Stromal cell of bone marrow (primary cell): ENCODE measurements around the gene TAS2R10.

Experiments
- DNase-seq: peaks from one replicate; pipeline ENCODE4 v3.0.0-alpha.2; 2012; ENCODE audit warnings: low read depth

TAS2R10 gene

DNA sequence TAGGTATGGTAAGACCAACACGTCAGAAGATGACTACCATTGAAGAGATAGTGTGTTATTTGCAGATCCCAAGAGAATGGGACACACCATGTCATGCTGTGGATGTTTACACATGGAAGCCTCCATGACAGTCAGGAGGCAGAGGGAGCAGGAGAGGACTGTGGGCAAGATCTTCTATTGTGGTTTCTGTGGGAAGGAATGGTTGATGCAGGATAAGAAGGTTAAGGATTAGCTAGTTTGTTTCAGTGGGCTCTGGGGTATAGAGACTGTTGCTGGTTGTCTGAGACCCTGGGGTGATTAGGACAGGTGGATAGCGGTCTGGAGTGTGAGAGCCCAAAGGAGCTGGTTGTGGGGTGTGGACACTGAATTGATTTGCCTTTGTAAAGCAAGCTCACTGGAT is 47.1 kb downstream of the TAS2R10 start:
- DNase-seq: no peak
